ENCODE results near the gene SNHG17. TPM values are rescaled to one million over a fixed set of nuclear protein-coding genes. Genes with fewer than 3 reads are reported as not detected.
A peak's percentile ranks its signal among the peaks of the same experiment; 100 is the strongest.
"Not testable (repeated sequence)": the region's sequence is repeated elsewhere in the genome, so short reads cannot be mapped to it uniquely, and the experiment has no call there.

Gene SNHG17
- total RNA-seq, 8 experiments from 2014 or later: 12.4 to 69.3 (median 32.3) TPM

DNA sequence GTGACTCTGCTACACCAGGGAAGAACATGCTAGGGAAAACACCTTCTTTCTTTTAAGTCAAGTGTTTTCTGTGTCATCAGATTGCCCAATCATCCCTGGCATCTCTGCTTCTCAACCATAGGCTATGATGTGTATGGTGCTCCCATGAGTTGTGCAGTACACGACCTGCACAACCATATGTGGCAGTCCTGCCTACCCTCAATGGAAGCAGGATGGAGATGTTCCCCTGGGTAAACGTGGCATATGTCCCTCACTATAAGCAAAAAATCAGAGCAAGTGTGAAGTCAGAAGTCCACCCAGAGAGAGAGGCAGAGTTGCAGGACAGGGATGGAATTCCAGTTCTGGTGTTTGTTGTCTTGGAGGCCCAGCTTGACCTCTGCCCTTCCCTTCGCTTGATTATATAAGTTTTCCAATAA, 10.3 kb upstream of the SNHG17 start:
- no peak for ATAC-seq (replicated peaks in 6 of 8)
- 58 to 100% (median 76%) methylated on average over 1 to 3 of the region's 3 CpGs; no CpG with 5 or more reads in 4 of the 10 experiments for WGBS, 10 experiments
- H3K27ac ChIP-seq: no peak overlapping the region
- in situ Hi-C loops (cut with MboI; ENCODE audit: low pct_unique_long_range_greater_than_20kb in 2 of 9, low sequenced_read_pairs in 9 of 9, unreplicated experiment in 9 of 9): no loop called here
- no peak overlapping the region for H3K4me3 ChIP-seq
- peaks cover 12 to 15% of the 10 kb centered on the region in 2 donors for H3K4me1 ChIP-seq (replicated peaks in 1 of 2)

DNA sequence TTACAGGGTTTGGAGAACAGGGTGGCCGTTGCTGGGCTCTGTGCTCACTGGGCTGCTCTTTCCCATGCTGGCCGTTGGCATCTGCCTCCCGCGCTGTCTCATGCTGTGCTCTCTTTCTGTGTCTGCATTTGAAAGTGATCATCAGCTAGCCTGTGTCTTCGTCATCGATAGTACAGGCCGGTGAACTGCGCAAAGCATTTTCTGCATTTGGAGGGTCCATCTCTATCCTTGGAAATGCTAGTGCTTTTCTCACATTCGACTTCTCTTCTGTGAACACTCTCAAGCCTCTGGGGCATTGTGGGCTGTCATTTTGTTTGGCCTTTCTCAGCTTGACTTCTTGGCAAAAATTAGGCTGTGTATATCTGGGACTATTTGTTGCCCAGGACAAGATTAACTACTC, 6.8 kb upstream of the SNHG17 start:
- 14 to 71% (median 47%) methylated on average over 1 to 9 of the region's 9 CpGs; no CpG with 5 or more reads in 3 of the 10 experiments for WGBS, 10 experiments
- Histone ChIP-seq H3K4me3 (no peak overlapping the region), H3K27ac (no peak overlapping the region), H3K4me1 (replicated peaks in 1 of 2) (peaks cover 3 to 4% of the 10 kb centered on the region in 2 donors)
- ATAC-seq (replicated peaks in 6 of 8): no peak
- in situ Hi-C loops (cut with MboI; ENCODE audit: low pct_unique_long_range_greater_than_20kb in 2 of 9, low sequenced_read_pairs in 9 of 9, unreplicated experiment in 9 of 9): no loop called here

DNA sequence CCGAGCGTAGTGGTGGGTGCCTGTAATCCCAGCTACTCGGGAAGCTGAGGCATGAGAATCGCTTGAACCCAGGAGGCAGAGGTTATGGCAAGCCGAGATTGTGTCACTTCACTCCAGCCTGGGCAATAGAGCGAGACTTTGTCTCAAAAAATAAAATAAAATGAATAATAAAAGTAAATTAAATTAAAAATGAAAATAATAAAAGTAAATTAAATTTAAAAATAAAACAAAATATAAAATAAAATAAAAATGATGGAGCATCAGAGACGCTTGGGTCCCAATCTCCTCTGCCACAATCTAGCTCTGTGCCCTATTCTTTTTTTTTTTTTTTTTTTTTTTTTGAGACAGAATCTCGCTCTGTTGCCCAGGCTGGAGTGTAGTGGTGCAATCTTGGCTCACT, 6.0 kb upstream of the SNHG17 start:
- ATAC-seq (replicated peaks in 6 of 8); H3K4me3 ChIP-seq; in situ Hi-C loops (cut with MboI; ENCODE audit: low pct_unique_long_range_greater_than_20kb in 2 of 9, low sequenced_read_pairs in 9 of 9, unreplicated experiment in 9 of 9); H3K27ac ChIP-seq; H3K4me1 ChIP-seq (replicated peaks in 1 of 2): not testable (repeated sequence)
- WGBS, 10 experiments: 70 to 100% (median 94%) methylated on average over 2 to 8 of the region's 8 CpGs

DNA sequence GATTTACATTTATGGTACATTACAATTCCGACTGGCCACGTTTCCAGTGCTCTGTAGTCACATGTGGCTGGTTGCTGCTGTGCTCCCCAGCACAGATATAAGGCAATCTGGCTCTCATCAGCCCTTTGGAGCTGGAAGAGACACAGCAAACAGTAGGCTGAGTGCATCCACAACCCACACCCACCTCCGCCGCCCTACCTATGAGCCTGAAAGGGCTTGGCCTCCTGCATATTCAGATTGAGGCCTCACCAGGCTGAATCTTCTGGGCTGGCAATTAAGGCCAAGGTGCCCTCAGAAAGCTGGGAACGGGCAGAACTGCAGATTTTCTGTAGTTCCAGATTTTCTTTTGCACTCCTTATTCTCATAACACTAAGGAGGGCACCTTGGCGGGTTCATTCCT, 2.7 kb upstream of the SNHG17 start:
- peaks cover 3 to 10% of the 10 kb centered on the region in 2 donors for H3K4me1 ChIP-seq (replicated peaks in 1 of 2)
- in situ Hi-C loops (cut with MboI; ENCODE audit: low pct_unique_long_range_greater_than_20kb in 2 of 9, low sequenced_read_pairs in 9 of 9, unreplicated experiment in 9 of 9): no loop called here

DNA sequence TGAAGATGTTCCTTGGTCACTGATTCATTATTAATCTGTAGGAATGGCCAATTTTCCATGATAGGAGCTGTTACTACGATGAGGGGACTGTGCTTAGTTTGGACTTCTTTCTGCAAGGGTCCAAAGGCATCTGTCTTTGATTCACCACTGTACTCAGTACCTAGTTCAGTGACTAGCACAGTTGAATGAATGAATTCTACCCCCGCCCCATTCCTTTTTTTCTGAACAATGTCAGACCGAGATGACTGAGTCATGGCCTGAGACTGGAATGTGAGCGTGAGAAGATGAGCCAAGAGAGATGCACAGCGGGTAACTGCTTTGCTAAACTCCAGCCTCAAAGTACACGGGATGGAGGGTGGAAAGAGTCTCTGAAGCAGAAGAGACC, 419 bp upstream of the SNHG17 start:
- no peak overlapping the region for H3K27ac ChIP-seq
- in situ Hi-C loops (cut with MboI; ENCODE audit: low pct_unique_long_range_greater_than_20kb in 2 of 9, low sequenced_read_pairs in 9 of 9, unreplicated experiment in 9 of 9): no loop called here
- peak in 1 of 8 experiments; percentile 26 for ATAC-seq (replicated peaks in 6 of 8)
- peak overlapping the region in 3 of 5 donors; percentile 63 to 89 (median 77) for H3K4me3 ChIP-seq
- 0 to 78% (median 57%) methylated on average over 1 to 5 of the region's 6 CpGs; no CpG with 5 or more reads in 2 of the 10 experiments for WGBS, 10 experiments
- peaks cover 0 to 6% of the 10 kb centered on the region in 2 donors for H3K4me1 ChIP-seq (replicated peaks in 1 of 2)

More for the DNA sequence above, 2.7 kb upstream of the SNHG17 start:
- ATAC-seq (replicated peaks in 6 of 8): peak in 2 of 8 experiments; percentile 11 to 24
- H3K27ac ChIP-seq: no peak overlapping the region
- no peak overlapping the region for H3K4me3 ChIP-seq
- 9 to 100% (median 66%) methylated on average over 1 to 6 of the region's 6 CpGs; no CpG with 5 or more reads in 2 of the 10 experiments for WGBS, 10 experiments

DNA sequence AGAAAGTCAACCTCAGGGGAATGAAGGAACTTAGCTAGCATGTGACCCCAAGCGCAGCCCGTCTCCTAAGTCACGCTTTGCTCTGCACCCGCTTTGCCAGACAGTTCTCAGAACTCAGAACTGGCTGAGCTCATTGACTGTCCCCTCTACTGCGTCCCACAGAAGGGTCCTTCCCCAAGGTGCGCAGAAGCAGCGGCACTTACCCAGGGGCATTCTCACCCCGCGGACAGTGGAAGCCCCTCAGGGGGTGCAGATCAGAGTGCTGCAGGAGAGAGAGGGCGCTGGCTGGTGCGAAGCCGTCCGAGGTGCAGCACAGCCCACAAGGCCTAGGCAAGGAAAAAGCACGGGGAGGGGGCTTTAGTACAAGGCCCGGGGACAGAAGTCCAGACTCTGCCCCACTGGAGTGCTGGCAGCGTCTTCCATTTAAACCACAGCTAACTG, 807 bp downstream of the SNHG17 start:
- 0 to 17% (median 0%) methylated on average over 1 to 8 of the region's 16 CpGs; no CpG with 5 or more reads in 5 of the 10 experiments for WGBS, 10 experiments
- H3K4me1 ChIP-seq (replicated peaks in 1 of 2): peaks cover 0 to 6% of the 10 kb centered on the region in 2 donors
- ATAC-seq (replicated peaks in 6 of 8): peak; percentile 5 to 54 (median 30)
- H3K4me3 ChIP-seq: peak overlapping the region; percentile 41 to 89 (median 63)
- in situ Hi-C loops (cut with MboI; ENCODE audit: low pct_unique_long_range_greater_than_20kb in 2 of 9, low sequenced_read_pairs in 9 of 9, unreplicated experiment in 9 of 9): no loop called here
- H3K27ac ChIP-seq: peak overlapping the region; percentile 64 to 80

DNA sequence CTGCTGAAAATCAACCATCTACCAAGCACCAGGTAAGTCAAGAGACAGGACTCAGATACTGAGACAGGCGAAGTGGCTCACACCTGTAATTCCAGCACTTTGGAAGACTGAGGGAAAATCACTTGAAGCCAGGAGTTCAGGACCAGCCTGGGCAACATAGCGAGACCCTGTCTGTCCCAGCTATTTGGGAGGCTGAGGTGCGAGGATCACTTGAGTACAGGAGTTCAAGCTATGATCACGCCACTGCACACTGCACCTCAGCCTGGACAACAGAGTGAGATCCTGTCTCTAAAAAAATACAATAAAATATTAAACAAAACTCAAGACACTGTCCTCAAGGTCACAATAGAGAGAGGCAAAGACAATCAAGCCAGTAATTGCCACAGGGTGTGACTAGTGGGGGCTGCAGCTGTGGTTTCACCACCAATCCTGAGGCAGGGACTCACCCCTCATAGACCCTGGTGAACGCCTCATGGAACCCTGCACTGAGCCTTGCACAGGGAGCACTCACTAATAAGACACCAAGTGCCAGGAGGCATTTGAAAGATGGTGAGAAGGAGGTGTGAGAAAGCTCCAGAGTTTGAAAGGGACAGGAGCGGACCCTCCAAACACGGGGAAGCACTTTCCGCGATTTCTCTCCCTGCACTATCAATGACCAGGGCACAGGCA, 1.7 kb downstream of the SNHG17 start:
- Histone ChIP-seq H3K4me1 (replicated peaks in 1 of 2) (peaks cover 0 to 6% of the 10 kb centered on the region in 2 donors), H3K27ac (no peak overlapping the region), H3K4me3 (peak overlapping the region; percentile 41 to 89 (median 63))
- WGBS, 10 experiments: 60 to 96% (median 91%) methylated on average over 2 to 8 of the region's 9 CpGs; no CpG with 5 or more reads in 4 of the 10 experiments
- ATAC-seq (replicated peaks in 6 of 8): no peak
- in situ Hi-C loops (cut with MboI; ENCODE audit: low pct_unique_long_range_greater_than_20kb in 2 of 9, low sequenced_read_pairs in 9 of 9, unreplicated experiment in 9 of 9): no loop called here

DNA sequence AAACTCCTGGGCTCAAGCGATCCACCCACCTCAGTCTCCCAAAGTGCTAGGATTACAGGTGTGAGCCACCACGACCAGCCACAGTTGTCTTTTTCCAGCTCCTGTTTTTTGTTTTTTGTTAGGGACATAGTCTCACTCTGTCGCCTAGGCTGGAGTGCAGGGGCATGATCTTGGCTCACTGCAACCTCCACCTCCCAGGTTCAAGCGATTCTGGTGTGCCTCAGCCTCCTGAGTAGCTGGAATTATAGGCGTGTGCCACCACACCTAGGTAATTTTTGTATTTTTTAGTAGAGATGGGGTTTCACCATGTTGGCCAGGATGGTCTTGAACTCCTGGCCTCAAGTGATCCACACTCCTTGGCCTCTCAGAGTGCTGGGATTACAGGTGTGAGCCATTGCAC, 2.3 kb downstream of the SNHG17 start:
- in situ Hi-C loops (cut with MboI; ENCODE audit: low pct_unique_long_range_greater_than_20kb in 2 of 9, low sequenced_read_pairs in 9 of 9, unreplicated experiment in 9 of 9); ATAC-seq (replicated peaks in 6 of 8); H3K4me3 ChIP-seq; H3K4me1 ChIP-seq (replicated peaks in 1 of 2); H3K27ac ChIP-seq: not testable (repeated sequence)
- 71 to 100% (median 80%) methylated on average over 1 to 3 of the region's 5 CpGs; no CpG with 5 or more reads in 6 of the 10 experiments for WGBS, 10 experiments

DNA sequence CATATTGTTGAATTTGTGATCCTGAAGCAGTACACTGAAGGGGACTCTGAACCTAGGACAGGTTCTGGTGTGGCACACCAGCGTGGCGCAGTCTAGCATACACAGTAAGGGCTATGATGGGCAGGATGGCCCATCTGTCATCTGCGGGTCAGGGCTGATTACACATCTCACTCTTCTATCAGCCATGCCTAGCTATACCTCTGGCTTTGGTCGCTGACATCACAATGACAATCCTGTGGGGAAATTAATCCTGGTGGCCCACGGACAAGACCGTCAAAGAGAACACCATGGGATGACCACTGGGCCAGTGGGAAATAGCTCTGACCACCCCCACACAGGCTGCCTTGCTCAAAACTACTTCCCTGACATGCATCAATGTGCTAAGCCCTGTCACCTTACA, 2.8 kb downstream of the SNHG17 start:
- 83 to 100% (median 100%) methylated on average over 1 to 2 of the region's 6 CpGs; no CpG with 5 or more reads in 5 of the 10 experiments for WGBS, 10 experiments
- in situ Hi-C loops (cut with MboI; ENCODE audit: low pct_unique_long_range_greater_than_20kb in 2 of 9, low sequenced_read_pairs in 9 of 9, unreplicated experiment in 9 of 9): no loop called here
- Histone ChIP-seq H3K4me1 (replicated peaks in 1 of 2) (peaks cover 0 to 6% of the 10 kb centered on the region in 2 donors), H3K27ac (no peak overlapping the region), H3K4me3 (no peak overlapping the region)
- ATAC-seq (replicated peaks in 6 of 8): no peak

DNA sequence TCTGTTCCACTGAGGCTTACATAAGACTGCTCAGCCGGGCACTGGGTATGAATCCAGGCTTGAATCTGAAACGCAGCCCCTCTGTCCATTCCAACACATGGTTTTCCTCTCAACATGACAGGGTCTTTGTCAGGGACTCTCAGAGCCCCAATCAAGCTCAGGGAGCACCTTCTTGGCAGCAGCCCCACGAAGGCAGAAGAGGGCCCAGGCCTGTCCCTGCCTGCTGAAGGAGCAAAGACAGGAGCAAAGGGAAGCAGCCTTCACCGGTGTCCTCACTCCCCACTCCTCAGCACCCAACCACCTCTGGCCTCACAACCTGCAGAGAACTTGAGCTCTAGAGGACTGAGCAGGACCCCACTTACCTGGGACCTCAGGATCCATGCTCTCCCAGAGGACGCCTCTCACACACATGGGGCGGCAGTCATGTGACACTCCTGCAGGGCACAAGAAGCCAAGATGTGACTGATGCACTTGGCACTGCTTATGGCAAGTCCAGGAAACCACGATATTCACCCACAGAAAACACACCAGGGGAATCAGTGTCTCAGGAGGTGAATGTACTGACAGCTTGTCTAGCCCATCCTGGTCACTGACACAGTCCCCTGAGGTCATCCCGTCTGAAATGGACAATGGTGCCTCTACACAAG, 4.3 kb downstream of the SNHG17 start:
- in situ Hi-C loops (cut with MboI; ENCODE audit: low pct_unique_long_range_greater_than_20kb in 2 of 9, low sequenced_read_pairs in 9 of 9, unreplicated experiment in 9 of 9): no loop called here
- no peak for ATAC-seq (replicated peaks in 6 of 8)

DNA sequence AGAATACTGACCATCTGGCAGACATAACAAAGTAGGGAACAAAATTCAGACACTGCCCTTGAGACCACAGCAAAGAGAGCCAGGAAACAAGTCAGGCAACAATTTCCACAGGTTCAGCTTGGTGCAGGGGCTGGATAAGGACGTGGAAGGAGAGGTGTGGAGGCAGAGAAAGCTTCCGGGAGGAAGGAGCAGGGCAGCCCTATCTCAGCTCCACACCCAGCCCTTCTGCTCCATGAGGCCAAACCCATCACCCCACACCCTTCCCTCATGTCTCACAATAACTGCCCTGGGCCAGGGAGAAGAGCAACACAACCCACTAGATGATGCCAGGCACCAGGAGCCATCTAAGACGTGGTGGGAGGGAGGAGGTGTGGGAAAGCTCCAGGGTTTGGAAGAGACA, 5.8 kb downstream of the SNHG17 start:
- in situ Hi-C loops (cut with MboI; ENCODE audit: low pct_unique_long_range_greater_than_20kb in 2 of 9, low sequenced_read_pairs in 9 of 9, unreplicated experiment in 9 of 9): no loop called here
- peaks cover 0 to 6% of the 10 kb centered on the region in 2 donors for H3K4me1 ChIP-seq (replicated peaks in 1 of 2)
- peak in 2 of 8 experiments; percentile 2 to 22 for ATAC-seq (replicated peaks in 6 of 8)
- no peak overlapping the region for H3K4me3 ChIP-seq
- WGBS, 10 experiments: 100% methylated on average over 1 of the region's 3 CpGs; no CpG with 5 or more reads in 8 of the 10 experiments
- H3K27ac ChIP-seq: no peak overlapping the region

More for the DNA sequence above, 4.3 kb downstream of the SNHG17 start:
- WGBS, 10 experiments: 38 to 100% (median 93%) methylated on average over 1 to 3 of the region's 8 CpGs; no CpG with 5 or more reads in 3 of the 10 experiments
- H3K27ac ChIP-seq: no peak overlapping the region
- H3K4me1 ChIP-seq (replicated peaks in 1 of 2): peaks cover 0 to 6% of the 10 kb centered on the region in 2 donors
- no peak overlapping the region for H3K4me3 ChIP-seq

DNA sequence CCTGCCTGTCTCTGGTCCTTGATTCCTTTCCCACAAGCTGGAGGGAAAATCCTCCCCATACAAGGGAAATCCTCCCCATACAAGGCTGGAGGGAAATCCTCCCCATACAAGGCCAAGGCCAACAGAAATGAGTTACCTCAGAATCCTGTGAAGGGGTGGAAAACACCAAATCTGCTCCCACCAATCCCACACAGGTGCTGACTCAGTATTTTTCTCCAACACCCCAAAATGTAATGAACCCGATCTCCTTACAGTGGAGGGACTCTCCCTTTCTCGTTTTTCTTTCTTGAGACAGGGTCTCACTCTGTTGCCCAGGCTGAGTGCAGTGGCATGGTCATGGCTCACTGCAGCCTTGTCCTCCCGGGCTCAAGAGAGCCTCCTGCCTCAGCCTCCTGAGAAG, 6.3 kb downstream of the SNHG17 start:
- in situ Hi-C loops (cut with MboI; ENCODE audit: low pct_unique_long_range_greater_than_20kb in 2 of 9, low sequenced_read_pairs in 9 of 9, unreplicated experiment in 9 of 9): no loop called here
- H3K27ac ChIP-seq: no peak overlapping the region
- H3K4me3 ChIP-seq: no peak overlapping the region
- no peak for ATAC-seq (replicated peaks in 6 of 8)
- whole genome bisulfite sequencing, 10 experiments: 75 to 100% (median 100%) methylated on average over 1 to 3 of the region's 3 CpGs; no CpG with 5 or more reads in 4 of the 10 experiments
- H3K4me1 ChIP-seq (replicated peaks in 1 of 2): peaks cover 0 to 4% of the 10 kb centered on the region in 2 donors

DNA sequence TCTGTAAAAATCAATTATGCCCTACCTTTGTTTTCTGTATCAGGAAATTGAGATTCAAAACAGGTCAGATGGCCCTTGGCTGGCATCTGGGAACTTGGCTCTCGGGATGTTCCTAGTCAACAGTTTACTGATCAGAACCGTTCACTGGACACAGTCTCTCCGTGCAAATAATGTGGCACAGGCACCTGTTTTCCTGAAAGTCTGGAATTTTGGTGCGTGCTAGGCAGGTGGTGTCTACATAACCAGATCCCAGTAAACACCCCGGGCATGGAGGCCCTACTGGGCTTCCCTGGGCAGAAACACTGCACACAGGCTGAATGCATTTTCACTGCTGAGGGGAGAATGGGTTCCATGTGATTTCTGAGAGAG, 7.5 kb downstream of the SNHG17 start:
- Histone ChIP-seq H3K4me3 (no peak overlapping the region), H3K4me1 (replicated peaks in 1 of 2) (no peaks in the 10 kb centered on the region), H3K27ac (no peak overlapping the region)
- ATAC-seq (replicated peaks in 6 of 8): no peak
- in situ Hi-C loops (cut with MboI; ENCODE audit: low pct_unique_long_range_greater_than_20kb in 2 of 9, low sequenced_read_pairs in 9 of 9, unreplicated experiment in 9 of 9): no loop called here
- WGBS, 10 experiments: 67 to 100% (median 94%) methylated on average over 2 to 4 of the region's 5 CpGs; no CpG with 5 or more reads in 5 of the 10 experiments
